Effector memory CD8-positive, alpha-beta T cell (primary cell): ENCODE results near the gene CCT4.
"Not testable (repeated sequence)": the region's sequence is repeated elsewhere in the genome, so short reads cannot be mapped to it uniquely, and the experiment has no call there.

Experiments
- ATAC-seq: fragments of 150-1000 bp; cut with Tn5 transposase; replicated peaks from 2 replicates; pipeline ENCODE4 v1.10.0; 2021; ENCODE audit warnings: mild to moderate bottlenecking, moderate library complexity
- DNase-seq, 3 experiments: peaks; one replicate each; pipeline ENCODE4 v3.0.0; 2021
- H3K27ac Mint-ChIP-seq, 2 donors: one replicate each; pipeline ENCODE4 v1.8.0; 2022; ENCODE audit warnings: mild to moderate bottlenecking in 2 of 2, mixed read lengths in 2 of 2, moderate library complexity in 2 of 2
- H3K27me3 Mint-ChIP-seq, 2 donors: one replicate each; pipeline ENCODE4 v1.8.0; 2022; ENCODE audit warnings: mixed read lengths in 2 of 2
- H3K36me3 Mint-ChIP-seq: one replicate; pipeline ENCODE4 v1.8.0; 2022; ENCODE audit warnings: mild to moderate bottlenecking, moderate library complexity, mixed read lengths; ENCODE audit not compliant: insufficient read depth
- H3K4me1 Mint-ChIP-seq, 2 donors: one replicate each; pipeline ENCODE4 v1.8.0; 2022; ENCODE audit warnings: low read depth in 2 of 2, mixed read lengths in 2 of 2
- H3K4me3 Mint-ChIP-seq, 2 donors: one replicate each; pipeline ENCODE4 v1.8.0; 2022; ENCODE audit warnings: mild to moderate bottlenecking in 2 of 2, mixed read lengths in 2 of 2, moderate library complexity in 2 of 2
- H3K9me3 Mint-ChIP-seq, 2 donors: one replicate each; pipeline ENCODE4 v1.8.0; 2022; ENCODE audit warnings: mixed read lengths in 2 of 2

The CCT4 gene

GRCh38 chr2:61857224-61857623, 31.2 kb downstream of the CCT4 start:
- H3K9me3 Mint-ChIP-seq = peaks cover 0 to 2% of the 10 kb centered on the region in 2 donors
- no peaks in the 10 kb centered on the region for H3K27me3 Mint-ChIP-seq
- ATAC-seq (no peak), DNase-seq (no peak)
- H3K4me1 Mint-ChIP-seq = peaks cover 12 to 13% of the 10 kb centered on the region in 2 donors
- H3K27ac Mint-ChIP-seq = no peak overlapping the region
- H3K4me3 Mint-ChIP-seq = no peak overlapping the region
- peaks cover 13% of the 10 kb centered on the region for H3K36me3 Mint-ChIP-seq

GRCh38 chr2:61855318-61855613, 33.2 kb downstream of the CCT4 start:
- peaks cover 13% of the 10 kb centered on the region for H3K36me3 Mint-ChIP-seq
- no peak for ATAC-seq
- H3K4me1 Mint-ChIP-seq = peaks cover 12 to 13% of the 10 kb centered on the region in 2 donors
- H3K27ac Mint-ChIP-seq = peak overlapping the region; percentile 83 to 95
- no peak for DNase-seq
- H3K27me3 Mint-ChIP-seq = no peaks in the 10 kb centered on the region
- peak overlapping the region; percentile 97 to 99 for H3K4me3 Mint-ChIP-seq
- no peaks in the 10 kb centered on the region for H3K9me3 Mint-ChIP-seq

GRCh38 chr2:61854564-61855317, 33.7 kb downstream of the CCT4 start:
- H3K4me3 Mint-ChIP-seq = peak overlapping the region; percentile 97 to 99
- peak; percentile 85 to 88 (median 86) for DNase-seq
- peak; percentile 89 for ATAC-seq
- H3K9me3 Mint-ChIP-seq = no peaks in the 10 kb centered on the region
- peaks cover 13% of the 10 kb centered on the region for H3K36me3 Mint-ChIP-seq
- H3K4me1 Mint-ChIP-seq = peaks cover 12 to 13% of the 10 kb centered on the region in 2 donors
- H3K27ac Mint-ChIP-seq = peak overlapping the region; percentile 83 to 95
- no peaks in the 10 kb centered on the region for H3K27me3 Mint-ChIP-seq

GRCh38 chr2:61853847-61854563, 34.5 kb downstream of the CCT4 start, which contains the start of gene FAM161A:
Gene FAM161A (minus strand): TSS chr2:61854060. CDS start chr2:61854041, 19 bp downstream.
- peak within 1 kb of the TSS; percentile 97 to 99 for H3K4me3 Mint-ChIP-seq
- H3K36me3 Mint-ChIP-seq = peaks cover 13% of the 10 kb centered on the region
- DNase-seq (peak; percentile 62 to 67 (median 66)), ATAC-seq (peak; percentile 63)
- no peaks in the 10 kb centered on the region for H3K9me3 Mint-ChIP-seq
- no peaks in the 10 kb centered on the region for H3K27me3 Mint-ChIP-seq
- peak within 1 kb of the TSS; percentile 83 to 95 for H3K27ac Mint-ChIP-seq
- peaks cover 12 to 13% of the 10 kb centered on the region in 2 donors for H3K4me1 Mint-ChIP-seq

- Mint-ChIP-seq H3K27me3 (no peaks in the 10 kb centered on the region), H3K36me3 (peaks cover 13% of the 10 kb centered on the region), H3K27ac (peak overlapping the region; percentile 83 to 95), H3K4me1 (peaks cover 12 to 13% of the 10 kb centered on the region in 2 donors), H3K9me3 (no peaks in the 10 kb centered on the region), H3K4me3 (peak overlapping the region; percentile 97 to 99)
- ATAC-seq (peak; percentile 31), DNase-seq (no peak)
Measured at GRCh38 chr2:61853086-61853846, 35.2 kb downstream of the CCT4 start.

- H3K27ac Mint-ChIP-seq, ATAC-seq, H3K27me3 Mint-ChIP-seq, DNase-seq, H3K9me3 Mint-ChIP-seq, H3K4me3 Mint-ChIP-seq: not testable (repeated sequence)
- peaks cover 12 to 13% of the 10 kb centered on the region in 2 donors for H3K4me1 Mint-ChIP-seq
- peaks cover 13% of the 10 kb centered on the region for H3K36me3 Mint-ChIP-seq
Measured at GRCh38 chr2:61851270-61851669, 37.2 kb downstream of the CCT4 start.

GRCh38 chr2:61845320-61845719, 43.1 kb downstream of the CCT4 start:
- Mint-ChIP-seq H3K9me3 (no peaks in the 10 kb centered on the region), H3K27ac (no peak overlapping the region), H3K4me3 (no peak overlapping the region), H3K36me3 (no peaks in the 10 kb centered on the region), H3K27me3 (no peaks in the 10 kb centered on the region), H3K4me1 (no peaks in the 10 kb centered on the region)
- no peak for DNase-seq
- ATAC-seq = no peak

GRCh38 chr2:61841286-61841685, 47.2 kb downstream of the CCT4 start:
- Mint-ChIP-seq H3K4me3 (no peak overlapping the region), H3K27me3 (no peaks in the 10 kb centered on the region), H3K27ac (no peak overlapping the region), H3K36me3 (no peaks in the 10 kb centered on the region), H3K9me3 (no peaks in the 10 kb centered on the region), H3K4me1 (no peaks in the 10 kb centered on the region)
- ATAC-seq (no peak), DNase-seq (no peak)

GRCh38 chr2:61834893-61835292, 53.6 kb downstream of the CCT4 start:
- Mint-ChIP-seq H3K4me1 (no peaks in the 10 kb centered on the region), H3K4me3 (no peak overlapping the region), H3K9me3 (no peaks in the 10 kb centered on the region), H3K27me3 (no peaks in the 10 kb centered on the region), H3K36me3 (no peaks in the 10 kb centered on the region), H3K27ac (no peak overlapping the region)
- ATAC-seq (no peak), DNase-seq (no peak)

GRCh38 chr2:61833971-61834370, 54.5 kb downstream of the CCT4 start:
- Mint-ChIP-seq H3K36me3 (no peaks in the 10 kb centered on the region), H3K9me3 (no peaks in the 10 kb centered on the region), H3K4me1 (no peaks in the 10 kb centered on the region), H3K27me3 (no peaks in the 10 kb centered on the region), H3K4me3 (no peak overlapping the region), H3K27ac (no peak overlapping the region)
- DNase-seq = no peak
- ATAC-seq = no peak

- no peaks in the 10 kb centered on the region for H3K36me3 Mint-ChIP-seq
- no peaks in the 10 kb centered on the region for H3K9me3 Mint-ChIP-seq
- no peak overlapping the region for H3K4me3 Mint-ChIP-seq
- ATAC-seq = no peak
- H3K27me3 Mint-ChIP-seq = no peaks in the 10 kb centered on the region
- no peak overlapping the region for H3K27ac Mint-ChIP-seq
- H3K4me1 Mint-ChIP-seq = no peaks in the 10 kb centered on the region
- no peak for DNase-seq
Measured at GRCh38 chr2:61832183-61832841, 56.1 kb downstream of the CCT4 start.

- H3K27ac Mint-ChIP-seq = no peak overlapping the region
- ATAC-seq (no peak), DNase-seq (no peak)
- no peak overlapping the region for H3K4me3 Mint-ChIP-seq
- H3K36me3 Mint-ChIP-seq = no peaks in the 10 kb centered on the region
- H3K9me3 Mint-ChIP-seq = no peaks in the 10 kb centered on the region
- no peaks in the 10 kb centered on the region for H3K4me1 Mint-ChIP-seq
- H3K27me3 Mint-ChIP-seq = peaks cover 0 to 8% of the 10 kb centered on the region in 2 donors
Measured at GRCh38 chr2:61822255-61822654, 66.2 kb downstream of the CCT4 start.
